GM04504 (cell line): Measurements from ENCODE around the gene CYTH4.

Source experiments
- DNase-seq: peaks from one replicate; pipeline ENCODE4 v3.0.0-alpha.2; 2012; ENCODE audit warnings: low read depth

CYTH4 gene

DNA sequence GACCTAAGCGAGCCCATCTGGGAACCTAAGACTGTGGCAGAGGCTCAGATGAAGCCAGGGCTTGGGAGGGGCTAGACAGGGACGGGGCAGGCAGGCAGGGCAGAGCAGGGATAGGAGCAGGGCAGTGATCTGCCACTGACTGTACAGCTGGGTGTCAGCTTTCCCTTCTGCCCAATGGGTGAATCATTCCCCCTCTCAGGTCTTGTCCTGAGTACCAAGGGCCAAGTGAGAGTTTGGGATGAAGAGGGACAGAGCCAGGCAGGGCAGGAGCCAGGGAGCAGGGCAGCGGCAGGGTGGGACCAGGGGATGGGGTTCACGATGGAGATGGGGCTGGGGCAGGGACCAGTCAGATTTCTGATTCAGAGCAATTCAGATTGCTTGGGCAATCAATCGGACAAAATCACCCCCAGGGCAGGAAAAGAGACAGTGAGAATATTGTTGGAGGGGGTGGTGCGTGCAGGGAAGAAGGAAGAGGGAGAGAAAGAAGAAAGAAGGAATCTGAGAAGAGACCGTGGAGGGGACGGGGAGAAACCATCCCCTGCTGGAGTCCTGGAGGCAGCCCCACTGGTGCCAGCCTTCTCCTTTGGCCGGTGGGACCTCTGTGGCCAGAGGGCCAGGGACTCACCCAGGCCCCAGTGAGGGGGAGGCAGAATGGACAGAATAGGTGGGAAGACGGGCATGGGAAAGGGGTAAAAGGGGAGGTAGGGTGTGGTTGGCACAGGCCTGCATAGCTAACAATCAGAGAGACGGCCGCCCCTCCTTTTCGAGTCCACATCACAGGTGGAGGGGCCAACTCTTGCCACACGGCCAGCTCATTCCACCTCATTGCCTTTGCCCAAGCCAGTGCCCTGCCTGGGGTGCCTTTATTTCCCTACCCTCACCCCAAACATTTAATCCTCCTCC lies 47.2 kb downstream of the CYTH4 start:
- DNase-seq, result no peak

DNA sequence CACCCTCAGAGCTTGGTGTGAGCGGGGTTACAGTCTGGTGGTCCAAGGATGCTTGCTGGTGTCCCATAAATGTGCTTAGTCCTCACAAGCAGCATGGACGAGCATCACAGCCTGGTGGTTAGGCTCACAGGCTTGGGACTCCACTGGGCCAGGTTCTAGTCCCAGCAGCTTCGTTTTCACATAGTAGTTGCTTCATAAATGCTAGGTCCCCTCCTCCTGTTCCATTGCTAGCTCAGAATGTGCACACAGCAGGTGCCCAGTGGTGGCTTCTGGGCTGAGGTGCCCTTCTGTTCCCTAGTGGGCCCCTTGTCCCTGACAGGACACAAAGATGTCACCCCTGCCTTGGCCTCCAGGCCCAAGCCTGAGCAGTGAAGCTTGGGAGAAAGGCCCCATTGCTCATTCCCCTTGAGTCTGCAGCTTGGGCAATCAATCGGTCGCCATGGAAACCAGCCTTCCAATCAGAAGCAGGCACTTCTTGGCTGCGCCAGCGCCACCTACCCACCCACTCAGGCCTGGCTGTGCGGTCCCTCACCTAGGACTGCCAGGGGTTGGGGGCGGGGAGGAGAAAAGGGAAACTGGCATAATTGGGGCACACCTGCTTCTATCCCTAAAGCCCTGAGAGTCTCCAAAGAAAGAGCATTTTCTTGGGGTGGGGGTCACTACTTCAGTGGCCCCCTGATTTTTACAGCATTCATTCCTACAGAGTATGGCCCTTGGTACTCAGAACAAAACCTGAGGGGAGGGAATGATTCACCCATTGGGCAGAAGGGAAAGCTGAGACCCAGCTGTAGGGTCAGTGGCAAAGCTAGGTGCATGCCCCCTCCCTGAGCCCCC lies 48.1 kb downstream of the CYTH4 start:
- no peak for DNase-seq

DNA sequence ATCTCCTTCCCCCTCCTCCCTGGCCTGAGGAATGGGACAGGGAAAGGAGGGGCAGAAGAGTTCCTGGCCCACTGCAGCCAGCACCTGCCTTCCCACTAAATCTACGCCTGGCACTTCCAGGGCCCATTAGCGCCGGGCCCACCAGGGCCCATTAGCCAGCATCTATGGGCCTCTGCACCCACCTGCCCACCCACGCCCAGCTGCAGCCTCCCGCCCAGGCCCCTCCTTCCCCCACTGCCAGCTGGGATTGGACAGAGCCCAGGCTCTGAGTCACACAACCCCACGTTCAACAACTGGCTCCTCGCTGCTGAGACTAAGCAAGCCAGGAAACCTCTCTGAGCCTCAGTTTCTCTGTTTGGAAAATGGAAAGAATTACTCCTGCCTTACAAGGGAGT lies 48.7 kb downstream of the CYTH4 start:
- DNase-seq, result no peak

DNA sequence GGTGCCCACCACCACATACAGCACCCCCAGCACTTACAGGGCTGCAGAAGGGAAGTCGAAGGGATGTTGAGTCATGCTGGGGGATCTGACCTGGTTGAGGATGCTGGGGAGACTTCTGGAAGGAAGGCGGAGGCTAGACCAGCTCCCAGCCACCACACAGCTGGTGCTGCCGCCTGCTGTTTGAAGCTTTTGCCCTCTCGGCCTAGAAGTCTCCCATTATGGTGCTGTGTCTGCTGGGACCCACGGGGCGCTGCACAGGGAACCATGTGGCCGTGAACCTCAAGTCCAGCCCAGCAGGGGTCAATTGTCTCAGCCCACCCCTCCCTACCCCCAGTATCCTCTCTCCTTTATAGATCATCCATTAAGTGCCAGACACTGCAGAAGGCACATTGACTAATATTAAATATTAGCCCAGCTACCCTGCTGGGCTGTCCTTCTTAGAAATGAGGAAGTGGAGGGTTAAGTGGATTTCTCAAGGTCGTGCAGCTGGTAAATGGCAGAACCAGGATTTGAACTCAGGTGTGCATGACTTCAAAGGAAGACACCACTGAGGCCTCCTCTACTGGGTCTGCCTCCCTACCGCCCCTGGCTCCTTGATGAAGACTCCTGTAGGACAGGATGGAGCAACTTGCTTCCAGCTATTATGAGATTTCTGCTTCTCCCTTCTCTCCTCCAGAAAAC lies 49.7 kb downstream of the CYTH4 start:
- DNase-seq, result no peak

DNA sequence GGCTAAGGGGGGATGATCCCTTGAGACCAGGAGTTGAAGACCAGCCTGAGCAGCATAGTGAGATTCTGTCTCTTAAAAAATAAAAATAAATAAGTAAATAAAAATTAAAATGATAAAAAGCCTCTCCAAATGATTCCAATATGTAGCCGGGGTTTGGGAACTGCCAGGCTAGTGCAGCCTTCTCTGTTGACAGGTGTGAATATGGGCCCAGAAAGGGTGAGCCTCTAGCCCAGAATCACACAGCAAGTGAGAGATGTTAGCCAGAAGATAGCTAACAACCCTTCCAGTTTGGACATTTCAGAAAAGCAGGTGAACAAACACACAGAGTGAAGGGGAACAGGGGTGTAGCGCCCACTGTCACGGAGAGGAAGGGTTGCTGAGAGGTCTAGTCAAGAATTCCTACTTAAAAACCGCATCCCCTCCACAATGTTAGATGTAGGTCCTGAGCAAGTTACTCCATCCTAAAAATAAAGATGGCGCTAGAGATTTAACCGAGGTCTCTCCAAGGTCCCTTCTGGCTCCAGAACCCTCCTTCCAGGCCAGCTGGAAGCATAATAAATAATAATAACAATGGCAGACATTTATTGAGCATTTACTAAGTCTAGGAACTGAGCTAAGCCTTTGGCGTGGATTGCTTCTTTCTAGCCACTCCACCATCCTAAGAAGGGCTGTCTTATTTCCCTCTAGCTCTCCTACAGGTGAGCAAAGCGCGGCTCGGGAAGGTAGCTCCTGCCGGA lies 51.6 kb downstream of the CYTH4 start:
- no peak for DNase-seq

DNA sequence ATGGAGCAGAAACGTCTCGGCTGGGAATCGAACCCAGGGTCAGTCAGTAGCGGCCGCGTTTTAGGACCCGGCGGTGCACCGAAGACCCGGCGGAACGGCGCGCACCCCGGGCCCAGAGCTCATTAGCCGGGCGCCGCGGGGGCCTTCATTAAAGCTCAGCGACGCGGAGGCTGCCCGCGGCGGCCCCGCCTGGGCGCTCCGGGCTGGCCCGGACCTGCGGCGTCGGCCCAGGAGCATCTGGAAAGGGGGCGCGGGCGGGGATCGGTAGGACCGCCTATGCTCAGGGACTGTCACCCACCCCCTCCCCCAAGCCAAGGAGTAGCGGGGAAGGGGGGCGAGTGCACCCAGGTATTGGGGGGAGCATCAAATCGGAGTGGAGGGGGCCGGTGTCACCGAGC lies 52.2 kb downstream of the CYTH4 start:
- DNase-seq, result no peak

DNA sequence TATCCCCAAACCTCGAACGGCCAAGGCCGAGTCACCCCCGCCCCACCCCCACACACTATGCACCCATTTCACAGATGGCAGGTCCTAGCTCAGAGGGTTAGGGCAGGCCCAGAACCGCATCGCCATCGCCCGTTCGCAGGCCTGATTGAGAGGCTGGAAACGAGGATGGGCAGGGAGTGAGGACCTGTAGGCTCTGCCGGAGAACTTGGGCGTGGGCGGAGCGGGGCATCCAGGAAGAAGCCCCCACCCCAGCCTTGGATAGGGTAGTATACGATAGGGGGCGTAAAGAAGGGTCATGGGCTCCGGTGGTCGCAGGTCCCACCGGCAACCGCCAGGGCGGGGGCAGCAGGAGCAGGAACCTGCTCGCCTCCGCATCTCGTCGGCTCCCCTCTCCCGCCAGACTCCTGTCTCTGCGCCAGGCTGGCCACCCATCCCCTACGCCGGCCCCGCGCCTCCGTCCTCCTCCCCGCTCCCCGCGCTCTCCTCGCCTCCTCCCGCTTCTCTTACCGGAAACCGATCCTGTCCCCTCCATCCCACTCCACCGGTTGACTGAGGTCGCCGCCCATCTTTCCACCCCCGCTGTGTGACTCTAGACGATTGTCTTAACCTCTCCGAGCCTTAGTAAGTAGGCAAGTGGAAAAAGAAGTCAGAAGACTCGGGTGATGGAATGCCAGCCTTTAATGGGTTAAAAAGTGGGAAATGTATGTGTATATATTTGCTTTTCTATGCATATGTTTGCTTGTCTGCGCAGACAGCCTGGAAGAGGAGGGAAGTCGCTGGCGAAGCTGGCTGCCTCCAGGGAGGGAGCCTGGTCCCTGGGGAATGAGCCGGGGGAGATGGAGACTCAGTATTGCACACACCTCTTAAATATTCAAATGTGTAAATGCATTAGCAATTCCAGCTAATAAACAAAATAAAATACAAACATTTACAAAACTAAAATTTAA lies 52.8 kb downstream of the CYTH4 start:
- no peak for DNase-seq

DNA sequence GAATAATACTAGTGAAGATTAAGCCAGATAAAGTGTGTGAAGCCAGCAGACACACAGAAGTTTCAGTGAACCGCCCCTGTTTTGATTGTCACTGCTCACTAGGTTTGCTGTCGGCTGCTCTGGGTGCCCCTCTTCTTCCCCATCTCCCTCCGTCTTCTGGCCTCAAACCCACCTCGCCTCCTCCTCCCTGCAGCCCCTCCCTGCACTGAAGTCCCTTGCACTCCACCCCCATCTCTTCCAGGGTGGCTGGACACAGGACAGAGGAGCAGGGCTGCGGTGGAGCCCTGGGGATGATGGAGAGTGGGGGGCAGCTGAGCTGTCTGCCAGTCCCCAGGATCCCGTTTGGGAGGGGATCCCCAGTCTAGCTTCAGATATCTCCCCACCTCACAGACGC lies 53.5 kb downstream of the CYTH4 start:
- DNase-seq, result no peak

DNA sequence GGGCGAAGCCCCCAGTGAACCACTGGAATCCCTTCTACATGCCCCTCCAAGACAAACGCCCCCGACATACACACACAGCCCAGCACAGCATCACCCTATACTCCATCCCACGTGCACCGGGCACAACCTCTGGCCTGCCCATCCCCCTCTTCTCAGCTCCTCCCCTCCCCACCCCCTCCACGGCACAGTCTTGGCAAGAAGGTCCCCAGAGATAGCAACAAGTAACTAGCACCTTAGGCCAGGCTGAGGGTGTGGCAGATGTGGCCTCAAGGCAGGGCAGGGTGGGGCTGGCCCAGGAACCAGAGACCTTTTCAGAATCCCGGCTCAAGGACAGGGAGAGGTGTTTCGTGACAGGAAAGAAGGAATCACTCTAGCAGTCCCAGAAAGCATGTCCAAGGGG lies 54.3 kb downstream of the CYTH4 start:
- no peak for DNase-seq

DNA sequence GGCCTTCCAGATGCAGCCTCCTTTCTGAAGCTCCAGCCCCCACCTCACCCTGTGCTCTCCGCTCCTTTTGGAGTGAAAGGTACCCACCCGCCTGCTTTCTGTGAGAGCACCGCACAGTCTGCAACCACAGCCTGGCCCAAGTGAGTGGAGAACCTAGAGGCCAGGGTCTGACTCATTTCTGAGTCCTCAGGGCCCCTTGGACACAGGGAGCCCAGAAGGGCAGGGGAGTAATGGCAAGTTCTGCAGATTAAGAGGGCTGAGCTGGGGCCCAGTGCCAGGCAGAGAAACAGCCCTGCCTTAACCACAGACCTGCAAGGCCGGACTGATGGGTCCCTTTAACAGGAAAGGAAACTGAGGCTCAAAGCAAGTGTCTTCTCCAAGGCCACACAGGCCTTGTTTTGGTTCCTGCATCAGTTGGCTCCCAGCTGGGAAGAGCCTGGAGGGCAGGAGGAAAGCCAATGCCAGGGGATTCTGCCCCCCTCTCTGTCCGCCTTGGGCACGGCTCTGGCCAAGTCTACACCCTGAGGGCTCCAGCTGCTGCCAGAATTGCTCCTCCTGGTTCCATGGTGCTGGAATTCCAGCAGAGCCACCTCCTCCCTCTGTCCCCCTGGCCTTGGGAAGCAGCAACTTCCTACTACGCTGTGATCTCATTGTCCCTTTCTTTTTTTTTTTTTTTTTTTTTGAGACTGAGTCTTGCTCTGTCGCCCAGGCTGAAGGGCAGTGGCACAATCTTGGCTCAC lies 55.1 kb downstream of the CYTH4 start:
- DNase-seq, result no peak

DNA sequence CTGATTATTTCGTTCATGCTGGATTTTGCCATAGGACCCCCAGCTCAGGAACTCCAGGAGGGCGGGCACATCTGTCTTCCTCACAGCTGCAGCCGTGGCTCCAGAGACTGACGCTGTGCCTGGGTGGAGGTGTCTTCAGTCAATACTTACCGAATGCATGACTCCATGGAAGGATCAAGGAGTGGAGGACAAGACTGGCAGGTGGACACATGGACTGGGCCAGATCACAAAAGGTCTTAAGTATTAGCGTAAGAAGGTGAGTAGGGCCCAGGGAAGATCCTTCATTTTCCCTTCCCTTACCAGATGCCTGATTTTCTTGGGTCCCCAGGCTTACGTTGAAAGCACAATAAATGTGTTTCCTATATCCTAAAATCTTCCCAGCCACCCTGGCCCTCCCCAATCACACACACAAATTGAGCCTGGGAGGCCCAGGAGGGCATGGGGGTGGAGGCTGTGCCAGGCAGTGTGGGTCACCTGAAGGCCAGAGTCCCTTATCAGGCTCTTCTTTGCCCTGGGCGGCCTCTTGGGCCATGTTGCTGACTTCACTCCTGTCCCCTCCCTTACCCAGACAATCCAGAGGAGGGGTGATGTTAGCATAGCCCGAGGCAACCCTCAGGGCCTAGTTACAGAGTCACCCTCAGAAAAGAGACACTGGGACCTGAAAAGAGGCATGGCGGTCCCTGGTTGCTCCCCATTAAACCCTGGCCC lies 56.4 kb downstream of the CYTH4 start:
- DNase-seq, result no peak

DNA sequence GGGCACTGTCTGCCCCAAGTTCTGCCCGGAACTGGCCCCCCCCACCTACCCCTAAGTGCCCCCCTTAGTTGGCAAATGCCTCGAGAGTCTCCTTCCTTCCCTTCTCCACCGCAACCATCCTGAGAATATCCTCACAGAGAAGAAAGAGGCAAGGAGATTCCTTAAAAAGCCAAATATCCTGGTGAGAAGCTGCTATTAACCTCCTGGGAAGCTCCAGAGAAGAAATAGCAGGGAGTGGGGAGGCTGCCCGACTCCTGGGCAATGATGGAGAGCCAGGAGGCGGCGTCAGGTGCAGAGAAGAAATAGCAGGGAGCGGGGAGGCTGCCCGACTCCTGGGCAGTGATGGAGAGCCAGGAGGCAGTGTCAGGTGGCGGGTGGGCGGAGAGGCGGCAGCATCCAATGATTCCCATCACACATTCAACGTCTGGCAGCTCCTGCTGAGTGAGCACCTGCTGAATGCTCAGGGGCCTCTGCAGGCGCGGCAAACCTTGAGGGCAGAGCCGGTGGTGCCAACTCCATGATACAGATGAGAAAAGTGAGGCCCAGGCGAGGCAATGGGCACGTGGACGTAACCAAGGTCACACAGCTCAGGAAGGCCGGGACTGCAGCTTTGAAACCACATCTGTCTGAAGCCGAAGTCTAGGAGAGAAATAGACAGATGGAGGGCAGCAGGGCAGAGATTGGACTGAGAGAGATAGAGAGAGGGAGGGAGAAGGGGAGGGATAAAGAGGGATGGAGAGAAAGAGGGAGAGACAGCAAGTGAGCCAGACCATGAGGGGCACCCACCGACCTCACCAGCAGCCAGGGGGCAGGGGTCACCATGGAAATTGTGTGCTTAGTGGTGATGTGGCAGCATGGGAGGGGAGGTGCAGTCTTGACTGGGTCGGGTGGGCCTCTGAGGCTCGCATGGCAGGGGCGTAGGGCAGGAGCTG lies 58.3 kb downstream of the CYTH4 start:
- DNase-seq, result no peak

DNA sequence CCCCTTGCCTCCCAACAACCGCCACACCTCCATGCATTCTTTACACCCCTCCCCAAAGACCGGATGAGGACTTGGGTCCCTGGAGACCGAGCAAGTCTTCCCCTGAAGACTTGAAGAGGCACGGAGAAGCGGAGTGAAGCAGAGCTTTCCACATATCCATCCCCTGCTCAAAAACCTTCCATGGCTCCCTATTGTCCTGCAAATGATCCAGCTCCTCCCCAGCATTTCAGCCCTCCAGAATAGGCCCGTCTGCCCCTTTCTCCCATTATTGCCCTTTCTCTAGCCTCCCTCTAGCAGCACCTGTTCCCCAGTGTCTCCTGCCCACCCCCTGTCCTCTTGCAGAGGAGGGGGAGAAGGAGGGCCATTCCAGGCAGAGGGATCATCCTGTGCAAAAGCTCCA lies 59.8 kb downstream of the CYTH4 start:
- no peak for DNase-seq

DNA sequence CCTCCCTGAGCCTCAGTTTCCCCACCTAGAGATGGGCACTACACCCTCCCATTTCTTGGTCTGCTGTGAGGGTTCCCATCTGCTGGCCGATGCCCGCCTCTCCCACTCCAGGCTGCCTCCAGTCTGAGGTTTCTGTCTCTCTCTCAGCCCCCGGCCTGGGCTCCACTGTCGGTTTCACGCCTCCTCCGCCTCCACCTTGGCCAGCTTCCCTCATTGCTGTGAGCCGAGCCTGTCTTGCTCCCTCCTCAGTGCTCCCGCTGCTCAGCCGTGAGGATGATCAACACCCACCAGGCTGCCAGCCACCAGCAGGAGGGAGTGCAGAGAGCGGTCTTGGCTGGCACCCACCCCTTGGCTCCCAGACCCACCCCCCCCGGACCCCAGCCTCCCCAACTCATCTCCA lies 61.0 kb downstream of the CYTH4 start:
- no peak for DNase-seq

DNA sequence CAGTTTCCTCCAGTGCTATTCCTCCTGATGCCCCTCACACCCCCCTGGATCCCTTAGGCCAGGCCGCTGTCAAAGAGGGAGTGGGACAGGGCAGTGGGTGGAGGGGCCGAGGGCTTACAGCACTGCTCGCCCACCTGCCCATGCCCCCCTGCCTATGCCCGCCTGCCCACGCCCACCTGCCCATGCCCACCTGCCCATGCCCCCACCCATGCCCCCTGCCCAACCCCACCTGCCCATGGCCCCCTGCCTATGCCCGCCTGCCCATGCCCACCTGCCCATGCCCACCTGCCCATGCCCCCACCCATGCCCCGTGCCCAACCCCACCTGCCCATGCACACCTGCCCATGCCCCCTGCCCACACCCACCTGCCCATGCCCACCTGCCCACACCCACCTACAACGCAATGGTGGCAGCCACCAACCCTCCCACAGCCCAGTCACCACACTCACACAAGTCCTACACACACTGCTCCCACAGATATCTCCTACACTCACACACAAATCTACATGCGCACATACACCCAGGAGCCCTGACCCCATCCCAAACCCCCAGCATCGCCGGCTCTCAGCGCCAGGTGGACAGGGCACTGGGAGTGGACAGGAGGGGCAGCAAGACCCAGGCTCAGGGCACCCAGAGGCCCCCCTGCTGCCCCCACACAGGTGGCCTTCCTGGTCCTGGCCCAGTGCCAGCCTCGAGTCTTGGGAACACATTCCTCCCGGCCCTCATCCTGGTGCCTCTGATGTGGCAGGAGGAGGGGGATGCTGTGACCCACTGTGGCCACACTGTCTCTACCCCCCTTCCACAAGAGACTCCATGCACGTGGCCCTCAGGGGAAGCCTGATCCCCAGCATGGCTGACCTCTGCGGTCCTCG lies 61.8 kb downstream of the CYTH4 start:
- DNase-seq, result no peak

DNA sequence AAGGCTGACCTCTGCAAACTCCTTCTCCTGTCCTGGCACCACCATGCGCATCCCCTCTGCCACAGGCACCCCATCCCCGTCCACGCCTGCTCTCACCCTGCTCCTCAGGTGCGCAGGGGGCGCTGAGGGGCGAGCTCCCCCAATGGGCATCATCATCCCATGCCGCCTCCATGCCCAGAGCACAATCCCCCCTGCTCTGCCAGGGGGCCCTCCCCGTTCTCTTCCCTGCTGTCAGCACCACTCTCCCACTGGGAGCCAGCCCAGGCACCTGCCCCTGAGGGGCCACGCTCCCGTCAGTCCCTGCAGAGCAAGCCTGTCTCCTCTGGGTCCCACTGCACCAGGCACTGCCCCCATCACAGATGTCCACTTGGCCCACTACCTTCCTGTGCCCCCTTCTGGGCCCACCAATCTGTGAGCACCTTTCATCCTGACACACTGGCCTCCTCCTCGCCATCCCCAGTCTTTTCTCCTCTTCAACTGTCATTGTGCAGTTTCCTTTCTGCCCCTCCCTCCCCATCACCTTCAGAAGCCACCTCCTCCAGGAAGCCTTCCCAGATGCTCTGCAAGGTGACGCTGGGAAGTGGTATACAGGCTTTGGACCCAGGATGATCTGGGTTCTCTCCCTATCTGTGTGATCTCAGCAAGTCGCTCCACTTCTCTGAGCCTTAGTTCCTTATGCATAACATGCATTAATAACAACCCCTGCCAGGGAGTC lies 62.6 kb downstream of the CYTH4 start:
- DNase-seq, result no peak
